ENCODE data around the gene KCNAB1. TPM values are rescaled to one million over a fixed set of nuclear protein-coding genes. Genes with fewer than 3 reads are reported as not detected.

The KCNAB1 gene
- total RNA-seq, 1 donor from 2014 or later = 2.1 TPM

DNA sequence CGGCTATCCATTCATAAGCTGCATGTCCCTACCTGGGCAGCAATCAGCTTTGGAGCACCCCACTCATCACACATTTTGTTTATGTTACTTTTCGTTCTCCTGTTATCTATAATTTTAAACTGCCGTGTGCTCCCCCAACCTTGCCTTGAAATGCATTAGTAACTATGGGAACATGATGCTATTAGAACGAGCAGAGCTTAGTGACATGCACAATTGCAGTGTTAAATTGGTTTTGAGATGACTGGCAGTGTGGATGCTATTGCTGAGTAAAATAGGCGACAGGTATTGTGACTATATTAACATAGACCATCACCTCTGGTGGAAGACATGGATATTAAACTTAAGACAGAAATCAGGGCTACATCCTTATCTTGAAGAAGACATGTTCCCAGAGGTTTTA is 191.6 kb downstream of the KCNAB1 start:
- Mint-ChIP-seq H3K9me3 (ENCODE audit: low read depth) (no peaks in the 10 kb centered on the region), H3K27ac (no peak overlapping the region), H3K27me3 (peaks cover 11% of the 10 kb centered on the region), H3K4me1 (ENCODE audit: low read depth) (no peaks in the 10 kb centered on the region), H3K36me3 (ENCODE audit: insufficient read depth) (no peaks in the 10 kb centered on the region), H3K4me3 (ENCODE audit: low read depth) (no peak overlapping the region)
- DNase-seq (ENCODE audit: low spot score, unreplicated experiment) = no peak
- TF ChIP-seq, protein P1, sequence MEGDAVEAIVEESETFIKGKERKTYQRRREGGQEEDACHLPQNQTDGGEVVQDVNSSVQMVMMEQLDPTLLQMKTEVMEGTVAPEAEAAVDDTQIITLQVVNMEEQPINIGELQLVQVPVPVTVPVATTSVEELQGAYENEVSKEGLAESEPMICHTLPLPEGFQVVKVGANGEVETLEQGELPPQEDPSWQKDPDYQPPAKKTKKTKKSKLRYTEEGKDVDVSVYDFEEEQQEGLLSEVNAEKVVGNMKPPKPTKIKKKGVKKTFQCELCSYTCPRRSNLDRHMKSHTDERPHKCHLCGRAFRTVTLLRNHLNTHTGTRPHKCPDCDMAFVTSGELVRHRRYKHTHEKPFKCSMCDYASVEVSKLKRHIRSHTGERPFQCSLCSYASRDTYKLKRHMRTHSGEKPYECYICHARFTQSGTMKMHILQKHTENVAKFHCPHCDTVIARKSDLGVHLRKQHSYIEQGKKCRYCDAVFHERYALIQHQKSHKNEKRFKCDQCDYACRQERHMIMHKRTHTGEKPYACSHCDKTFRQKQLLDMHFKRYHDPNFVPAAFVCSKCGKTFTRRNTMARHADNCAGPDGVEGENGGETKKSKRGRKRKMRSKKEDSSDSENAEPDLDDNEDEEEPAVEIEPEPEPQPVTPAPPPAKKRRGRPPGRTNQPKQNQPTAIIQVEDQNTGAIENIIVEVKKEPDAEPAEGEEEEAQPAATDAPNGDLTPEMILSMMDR (IDR thresholded peaks at IDR 0.05; ENCODE audit: unreplicated experiment) = no peak

DNA sequence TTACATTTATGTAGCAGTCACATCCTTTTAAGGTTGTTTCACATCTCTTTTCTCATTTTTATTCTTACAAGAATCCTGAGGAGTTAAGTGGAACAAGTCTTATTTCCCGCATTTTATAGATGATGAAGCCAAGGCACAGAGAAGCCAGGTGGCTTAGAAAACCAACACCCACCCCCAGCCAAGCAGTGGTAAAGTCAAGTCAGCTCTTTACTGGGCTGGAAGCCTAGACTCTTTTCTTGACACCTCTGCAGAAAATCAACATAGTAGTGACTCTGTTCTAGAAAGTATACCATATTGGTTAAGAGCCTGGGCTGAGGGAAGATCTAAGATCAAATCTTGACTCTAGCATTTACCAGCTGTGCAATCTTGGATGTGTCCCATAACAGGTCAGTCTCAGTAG is 195.7 kb downstream of the KCNAB1 start:
- Mint-ChIP-seq H3K4me3 (ENCODE audit: low read depth) (no peak overlapping the region), H3K36me3 (ENCODE audit: insufficient read depth) (no peaks in the 10 kb centered on the region), H3K27me3 (peaks cover 10% of the 10 kb centered on the region), H3K9me3 (ENCODE audit: low read depth) (no peaks in the 10 kb centered on the region), H3K27ac (no peak overlapping the region), H3K4me1 (ENCODE audit: low read depth) (peaks cover 3% of the 10 kb centered on the region)
- DNase-seq (ENCODE audit: low spot score, unreplicated experiment) = no peak
- TF ChIP-seq, protein P1 (IDR thresholded peaks at IDR 0.05; ENCODE audit: unreplicated experiment) = no peak

DNA sequence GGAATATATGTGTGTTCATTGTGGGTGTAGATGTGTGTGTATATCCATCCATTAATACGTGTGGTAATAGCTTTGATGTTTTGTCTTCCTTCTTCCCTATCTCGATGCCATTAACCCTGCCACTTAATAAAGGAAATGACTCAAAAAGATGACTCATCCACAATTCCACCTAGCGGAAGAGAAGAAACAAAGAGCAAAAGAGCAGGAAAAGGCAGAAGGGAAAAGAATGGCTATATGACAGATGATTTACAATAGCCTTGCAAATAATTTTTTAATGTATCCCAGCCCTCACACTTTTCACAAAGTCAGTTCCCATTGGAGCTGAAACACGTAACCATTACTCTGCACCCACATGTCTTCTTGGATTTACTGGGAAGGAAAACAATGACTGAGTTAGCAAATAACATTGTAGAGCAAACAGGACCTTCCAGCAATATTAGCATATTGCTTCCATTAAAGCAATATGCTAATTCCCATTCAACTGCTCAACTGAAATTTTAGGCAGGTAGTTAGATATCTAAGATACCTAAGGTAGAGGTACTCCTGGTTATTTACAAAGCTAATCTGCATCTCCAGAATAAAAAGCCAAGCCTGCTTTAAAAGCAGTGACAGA is 197.2 kb downstream of the KCNAB1 start:
- TF ChIP-seq, protein P1 (IDR thresholded peaks at IDR 0.05; ENCODE audit: unreplicated experiment) = no peak
- DNase-seq (ENCODE audit: low spot score, unreplicated experiment) = no peak
- no peak overlapping the region for H3K4me3 Mint-ChIP-seq (ENCODE audit: low read depth)
- H3K9me3 Mint-ChIP-seq (ENCODE audit: low read depth) = no peaks in the 10 kb centered on the region
- peaks cover 3% of the 10 kb centered on the region for H3K4me1 Mint-ChIP-seq (ENCODE audit: low read depth)
- H3K27ac Mint-ChIP-seq = no peak overlapping the region
- H3K27me3 Mint-ChIP-seq = peaks cover 6% of the 10 kb centered on the region
- no peaks in the 10 kb centered on the region for H3K36me3 Mint-ChIP-seq (ENCODE audit: insufficient read depth)

DNA sequence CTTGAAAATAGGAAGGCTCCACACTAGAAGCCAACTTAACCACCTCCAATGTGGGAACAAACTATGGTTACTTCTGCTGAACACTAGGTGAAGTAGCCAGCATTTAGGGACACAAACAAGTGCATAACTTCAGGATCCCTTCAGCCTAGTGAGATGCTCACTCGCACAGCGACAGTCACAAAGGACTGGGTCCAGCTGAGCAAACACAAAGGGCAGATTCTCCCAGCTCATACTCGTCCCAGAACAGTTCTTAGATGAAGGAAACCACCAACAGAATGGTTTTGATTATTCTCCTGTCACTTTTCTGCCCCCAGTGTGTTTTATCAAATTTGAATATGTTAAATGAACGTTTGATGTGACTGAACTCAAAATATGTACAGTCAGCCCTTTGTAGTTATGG is 201.6 kb downstream of the KCNAB1 start:
- TF ChIP-seq, protein P1 (IDR thresholded peaks at IDR 0.05; ENCODE audit: unreplicated experiment) = no peak

DNA sequence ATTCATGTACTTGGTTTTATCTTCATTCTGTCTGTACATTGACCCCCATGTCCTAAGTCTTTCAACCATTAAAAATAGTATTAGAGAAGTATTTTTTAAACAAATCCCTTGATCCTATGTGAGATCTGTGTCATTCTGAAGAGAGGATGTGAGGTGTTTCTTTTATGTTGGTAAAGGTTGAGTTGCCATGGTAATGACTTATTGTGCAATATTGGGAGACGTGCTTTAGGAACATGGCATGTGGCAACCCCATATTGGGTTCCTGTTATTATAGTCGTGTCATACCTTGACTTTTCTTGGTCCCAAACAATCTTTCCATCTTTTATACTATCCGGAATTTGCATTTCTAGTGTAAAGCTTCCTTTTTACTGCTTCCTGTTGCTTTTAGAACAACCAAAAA is 203.1 kb downstream of the KCNAB1 start:
- TF ChIP-seq, protein P1 (IDR thresholded peaks at IDR 0.05; ENCODE audit: unreplicated experiment) = no peak
- H3K4me3 Mint-ChIP-seq (ENCODE audit: low read depth) = no peak overlapping the region
- no peak for DNase-seq (ENCODE audit: low spot score, unreplicated experiment)
- H3K27ac Mint-ChIP-seq = no peak overlapping the region
- H3K9me3 Mint-ChIP-seq (ENCODE audit: low read depth) = peaks cover under 1% of the 10 kb centered on the region
- no peaks in the 10 kb centered on the region for H3K27me3 Mint-ChIP-seq
- no peaks in the 10 kb centered on the region for H3K4me1 Mint-ChIP-seq (ENCODE audit: low read depth)
- no peaks in the 10 kb centered on the region for H3K36me3 Mint-ChIP-seq (ENCODE audit: insufficient read depth)

More for the DNA sequence above, 201.6 kb downstream of the KCNAB1 start:
- Mint-ChIP-seq H3K9me3 (ENCODE audit: low read depth) (no peaks in the 10 kb centered on the region), H3K4me3 (ENCODE audit: low read depth) (no peak overlapping the region), H3K36me3 (ENCODE audit: insufficient read depth) (no peaks in the 10 kb centered on the region), H3K27ac (no peak overlapping the region), H3K4me1 (ENCODE audit: low read depth) (peaks cover 3% of the 10 kb centered on the region), H3K27me3 (no peaks in the 10 kb centered on the region)
- DNase-seq (ENCODE audit: low spot score, unreplicated experiment) = no peak

All from progenitor cell of endocrine pancreas (in vitro differentiated cells).